Keratinocyte (primary cell): ENCODE data around the gene PLPPR2. TPM values are rescaled to one million over a fixed set of nuclear protein-coding genes. Genes with fewer than 3 reads are reported as not detected.
"Not testable (repeated sequence)": the region's sequence is repeated elsewhere in the genome, so short reads cannot be mapped to it uniquely, and the experiment has no call there.

Experiments used
- DNase-seq: peaks from one replicate; pipeline ENCODE4 v3.0.0-alpha.2; 2011; ENCODE audit warnings: low read depth, missing footprints, low spot score
- FAIRE-seq: peaks from 2 replicates; lab custom pipeline; 2011; peaks lifted over from hg19 to GRCh38; lab: Jason Lieb, UNC
- H2AFZ ChIP-seq: 2 replicates; pipeline ENCODE4 v1.6.0; 2012; ENCODE audit warnings: low read length, control low read depth, inconsistent platforms; ENCODE audit not compliant: control insufficient read depth
- H3K27ac ChIP-seq: 2 replicates; pipeline ENCODE4 v1.5.1; 2011; ENCODE audit warnings: low read length; ENCODE audit not compliant: control insufficient read depth, insufficient read depth
- H3K27me3 ChIP-seq: 3 replicates; pipeline ENCODE4 v1.6.0; 2011; ENCODE audit warnings: low read length; ENCODE audit not compliant: control insufficient read depth, insufficient read depth; ENCODE audit errors: extremely low read depth
- H3K36me3 ChIP-seq, 2 experiments: 2 replicates in 1 of 2; 3 replicates in 1 of 2; pipeline ENCODE4 v1.5.1; 2011; ENCODE audit warnings: low read length in 2 of 2, mild to moderate bottlenecking in 1 of 2; ENCODE audit not compliant: control insufficient read depth in 2 of 2, insufficient read depth in 2 of 2; ENCODE audit errors: extremely low read depth in 1 of 2
- H3K4me1 ChIP-seq: 3 replicates; pipeline ENCODE4 v1.5.1; 2011; ENCODE audit warnings: low read length; ENCODE audit not compliant: control insufficient read depth, insufficient read depth; ENCODE audit errors: extremely low read depth
- H3K4me2 ChIP-seq: 3 replicates; pipeline ENCODE4 v1.6.0; 2011; ENCODE audit warnings: low read depth, low read length; ENCODE audit not compliant: control insufficient read depth, insufficient read depth; ENCODE audit errors: extremely low read depth
- H3K4me3 ChIP-seq, 3 experiments: fragments of 200-600 bp in 1 of 3; sonication (generic) in 1 of 3; 2 replicates in 2 of 3; 3 replicates in 1 of 3; pipeline ENCODE4 v1.5.1; 2011 to 2016; ENCODE audit warnings: low read length in 3 of 3, mild to moderate bottlenecking in 3 of 3, control low read depth in 2 of 3, inconsistent platforms in 1 of 3, low read depth in 1 of 3, mixed read lengths in 1 of 3, mixed run types in 1 of 3, moderate library complexity in 1 of 3; ENCODE audit not compliant: control insufficient read depth in 2 of 3, insufficient read depth in 2 of 3; ENCODE audit errors: extremely low read depth in 1 of 3
- H3K79me2 ChIP-seq: 2 replicates; pipeline ENCODE4 v1.6.0; 2012; ENCODE audit warnings: low read length; ENCODE audit not compliant: control insufficient read depth, insufficient read depth
- H3K9ac ChIP-seq: 3 replicates; pipeline ENCODE4 v1.6.0; 2011; ENCODE audit warnings: low read length; ENCODE audit not compliant: control insufficient read depth, insufficient read depth; ENCODE audit errors: extremely low read depth
- H3K9me1 ChIP-seq: 3 replicates; pipeline ENCODE4 v1.6.0; 2011; ENCODE audit warnings: low read length; ENCODE audit not compliant: control insufficient read depth, insufficient read depth; ENCODE audit errors: extremely low read depth
- H3K9me3 ChIP-seq: 2 replicates; pipeline ENCODE4 v1.5.1; 2012; ENCODE audit warnings: low read depth, low read length; ENCODE audit not compliant: control insufficient read depth
- H4K20me1 ChIP-seq: 3 replicates; pipeline ENCODE4 v1.6.0; 2011; ENCODE audit warnings: low read length; ENCODE audit not compliant: control insufficient read depth, insufficient read depth; ENCODE audit errors: extremely low read depth
- EZH2 ChIP-seq: IDR thresholded peaks from one replicate; pipeline ENCODE4 v1.6.1; 2012; ENCODE audit warnings: inconsistent platforms, mild to moderate bottlenecking, low read length, moderate library complexity
- dilution Hi-C: fragments of 300-500 bp; cut with MboI; formaldehyde crosslinking; loops from one replicate; pipeline ENCODE4 v1.7.0; 2020; ENCODE audit warnings: low sequenced_read_pairs; ENCODE audit not compliant: extremely low pct_ligation_motif_present
- polyA plus RNA-seq, 5 experiments: library from polyadenylated mRNA; depleted of rRNA in 3 of 5; stranded (reverse) in 3 of 5; stranded (forward) in 1 of 5; unstranded in 1 of 5; fragments of >200 nt; gene quantifications; 1 replicate in 1 of 5; 2 replicates in 3 of 5; 3 replicates in 1 of 5; pipeline versions ENCODE4 v1.2.1 to v1.2.3, GENCODE V29; 2011 to 2012; ENCODE audit warnings: missing spikeins in 2 of 5, low read depth in 1 of 5, low replicate concordance in 1 of 5
- TF ChIP-seq, protein P1 (sequence below), 3 experiments: IDR thresholded peaks in 1 of 3; conservative IDR thresholded peaks in 1 of 3; optimal IDR thresholded peaks in 1 of 3; 2 replicates in 2 of 3; 3 replicates in 1 of 3; pipeline versions ENCODE3 to v1.5.1; 2011; ENCODE audit warnings: low read length in 3 of 3, mild to moderate bottlenecking in 3 of 3, moderate library complexity in 2 of 3, control low read depth in 1 of 3, inconsistent platforms in 1 of 3; ENCODE audit not compliant: insufficient read depth in 2 of 3; ENCODE audit errors: extremely low read depth in 1 of 3

PLPPR2 gene
- polyA plus RNA-seq, 1 donor (not counting 4 experiments of a cell fraction or from before 2014, with no cell fraction given): 3.5 TPM

DNA sequence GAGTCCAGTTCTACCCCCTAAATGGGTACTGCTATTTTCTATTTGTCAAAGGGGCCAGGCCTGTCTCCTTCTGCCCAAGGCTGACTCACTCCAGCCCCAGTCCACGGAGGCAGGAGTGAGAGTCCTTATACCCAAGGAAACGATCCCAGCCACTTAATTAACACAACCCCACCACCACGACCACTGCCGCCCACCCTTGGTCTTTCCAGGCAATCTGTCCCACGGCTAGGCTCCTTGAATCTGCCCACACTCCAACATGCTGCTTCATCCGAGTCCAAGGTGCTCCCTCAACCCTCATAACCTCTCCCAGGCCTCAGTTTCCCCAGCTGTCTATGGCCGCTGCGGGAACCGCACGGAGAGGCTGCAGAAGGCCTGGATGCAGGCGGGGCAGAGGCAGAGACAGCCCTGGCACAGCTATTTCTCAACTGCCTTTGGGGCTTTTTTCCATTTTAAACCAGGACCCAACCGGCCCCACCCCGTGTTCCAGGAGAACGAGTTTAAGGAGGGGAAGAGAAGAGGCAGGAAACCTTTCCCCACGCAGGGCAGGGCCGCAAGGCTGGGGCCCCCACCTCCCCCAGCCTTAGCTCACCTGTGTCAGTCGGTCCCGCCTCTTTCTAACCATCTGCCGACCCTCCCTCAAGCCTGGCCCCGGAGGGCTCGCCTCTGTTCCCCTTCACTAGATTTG, 16.5 kb upstream of the PLPPR2 start:
- Histone ChIP-seq H3K36me3 (peaks cover 27% of the 10 kb centered on the region in 2 experiments), H3K4me2 (peak overlapping the region; percentile 94), H4K20me1 (no peaks in the 10 kb centered on the region), H3K27ac (peak overlapping the region; percentile 2), H2AFZ (peak overlapping the region; percentile 66), H3K9me3 (no peaks in the 10 kb centered on the region), H3K4me3 (peak overlapping the region; percentile 81 to 98 (median 89)), H3K79me2 (peaks cover 14% of the 10 kb centered on the region), H3K9me1 (peaks cover 3% of the 10 kb centered on the region), H3K4me1 (peaks cover 9% of the 10 kb centered on the region), H3K9ac (peak overlapping the region; percentile 68), H3K27me3 (no peaks in the 10 kb centered on the region)
- FAIRE-seq (no peak), DNase-seq (no peak)
- no peak for TF ChIP-seq EZH2
- dilution Hi-C loops: no loop called here

DNA sequence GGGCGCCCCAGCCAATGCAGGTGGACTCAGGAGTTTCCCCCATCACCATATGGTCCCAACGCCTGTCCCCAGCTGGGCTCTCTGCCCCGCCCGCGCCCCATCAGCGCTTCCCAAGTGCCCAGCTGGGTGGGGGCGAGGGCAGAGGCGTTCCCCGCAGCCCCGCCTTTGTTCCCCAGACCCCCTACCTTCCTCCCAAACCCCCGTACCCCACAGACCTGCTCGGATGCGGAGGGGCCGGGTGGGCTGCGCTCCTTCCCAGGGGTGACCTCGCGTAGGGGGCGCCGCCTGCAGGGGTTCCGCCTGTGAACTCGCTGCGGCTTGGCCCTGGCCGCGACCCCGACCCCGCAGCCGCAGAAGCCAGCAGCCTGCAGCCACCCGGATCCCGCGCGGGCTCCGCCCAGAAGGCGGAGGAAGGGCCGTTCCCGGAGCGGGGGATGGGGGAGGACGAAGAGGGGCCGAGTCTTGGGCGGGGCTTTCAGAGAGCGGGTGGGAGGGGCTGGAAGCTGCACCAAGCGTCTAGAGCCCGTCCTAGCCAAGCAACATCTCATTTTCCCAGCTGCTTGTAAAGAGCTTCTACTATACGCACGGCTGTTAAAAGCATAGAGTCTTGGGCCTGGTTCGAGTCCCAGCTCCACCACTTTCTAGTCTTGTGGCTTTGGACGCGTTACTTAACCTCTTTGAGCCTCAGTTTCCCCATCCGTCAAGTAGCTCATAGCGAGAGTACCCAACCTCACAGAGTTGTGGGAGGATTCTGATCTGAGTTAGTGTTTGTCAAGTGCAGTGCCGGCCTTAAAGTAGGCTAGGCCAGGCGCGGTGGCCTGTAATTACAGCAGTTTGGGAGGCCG, 15.8 kb upstream of the PLPPR2 start, which contains the start of gene RAB3D:
Gene RAB3D (minus strand): TSS at position 404 of the 845 bp plus-strand sequence. CDS start 2,258 bp downstream, outside the sequence.
- TF ChIP-seq, protein P1, sequence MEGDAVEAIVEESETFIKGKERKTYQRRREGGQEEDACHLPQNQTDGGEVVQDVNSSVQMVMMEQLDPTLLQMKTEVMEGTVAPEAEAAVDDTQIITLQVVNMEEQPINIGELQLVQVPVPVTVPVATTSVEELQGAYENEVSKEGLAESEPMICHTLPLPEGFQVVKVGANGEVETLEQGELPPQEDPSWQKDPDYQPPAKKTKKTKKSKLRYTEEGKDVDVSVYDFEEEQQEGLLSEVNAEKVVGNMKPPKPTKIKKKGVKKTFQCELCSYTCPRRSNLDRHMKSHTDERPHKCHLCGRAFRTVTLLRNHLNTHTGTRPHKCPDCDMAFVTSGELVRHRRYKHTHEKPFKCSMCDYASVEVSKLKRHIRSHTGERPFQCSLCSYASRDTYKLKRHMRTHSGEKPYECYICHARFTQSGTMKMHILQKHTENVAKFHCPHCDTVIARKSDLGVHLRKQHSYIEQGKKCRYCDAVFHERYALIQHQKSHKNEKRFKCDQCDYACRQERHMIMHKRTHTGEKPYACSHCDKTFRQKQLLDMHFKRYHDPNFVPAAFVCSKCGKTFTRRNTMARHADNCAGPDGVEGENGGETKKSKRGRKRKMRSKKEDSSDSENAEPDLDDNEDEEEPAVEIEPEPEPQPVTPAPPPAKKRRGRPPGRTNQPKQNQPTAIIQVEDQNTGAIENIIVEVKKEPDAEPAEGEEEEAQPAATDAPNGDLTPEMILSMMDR (optimal IDR thresholded peaks at IDR 0.05 in 1 of 3, IDR thresholded peaks at IDR 0.05 in 1 of 3, conservative IDR thresholded peaks at IDR 0.05 in 1 of 3; ENCODE audit: extremely low read depth in 1 of 3, insufficient read depth in 2 of 3, low read length in 3 of 3): no peak
- no peak for TF ChIP-seq EZH2
- H3K27me3 ChIP-seq: no peaks in the 10 kb centered on the region
- dilution Hi-C loops: no loop called here
- DNase-seq: no peak
- peak; percentile 82 for FAIRE-seq
- H3K9me3 ChIP-seq: no peaks in the 10 kb centered on the region
- H3K9ac ChIP-seq: peak within 1 kb of the TSS; percentile 68
- H2AFZ ChIP-seq: peak within 1 kb of the TSS; percentile 83
- peak within 1 kb of the TSS; percentile 2 for H3K27ac ChIP-seq
- peak within 1 kb of the TSS; percentile 94 for H3K4me2 ChIP-seq
- peaks cover 3% of the 10 kb centered on the region for H3K9me1 ChIP-seq
- peaks cover 15% of the 10 kb centered on the region for H3K4me1 ChIP-seq
- peak within 1 kb of the TSS; percentile 81 to 98 (median 89) for H3K4me3 ChIP-seq
- peaks cover 24 to 27% of the 10 kb centered on the region in 2 experiments for H3K36me3 ChIP-seq
- H4K20me1 ChIP-seq: no peaks in the 10 kb centered on the region
- H3K79me2 ChIP-seq: peaks cover 14% of the 10 kb centered on the region

- H4K20me1 ChIP-seq, H3K9me1 ChIP-seq, H3K9me3 ChIP-seq, H3K27me3 ChIP-seq, H3K27ac ChIP-seq, dilution Hi-C loops, H3K9ac ChIP-seq, DNase-seq, H2AFZ ChIP-seq, FAIRE-seq, H3K4me2 ChIP-seq: not testable (repeated sequence)
- Histone ChIP-seq H3K4me3 (peak overlapping the region in 1 of 3 experiments; percentile 81), H3K36me3 (peaks cover 22 to 25% of the 10 kb centered on the region in 2 experiments), H3K79me2 (peaks cover 14% of the 10 kb centered on the region), H3K4me1 (peaks cover 19% of the 10 kb centered on the region)
Observed at GRCh38 chr19:11340099-11340467, 15.1 kb upstream of the PLPPR2 start.
